Astrocyte (in vitro differentiated cells and primary cell): ENCODE data around the gene PLK1. TPM values are rescaled to one million over a fixed set of nuclear protein-coding genes. Genes with fewer than 3 reads are reported as not detected.

Experiments used
- DNase-seq: peaks from one replicate; pipeline ENCODE4 v3.0.0-alpha.2; 2010; ENCODE audit warnings: low read depth
- FAIRE-seq: peaks from 2 replicates; lab custom pipeline; 2011; peaks lifted over from hg19 to GRCh38; lab: Jason Lieb, UNC
- H2AFZ ChIP-seq: 2 replicates; pipeline ENCODE4 v1.6.0; 2012; ENCODE audit warnings: low read depth, low read length, inconsistent platforms
- H3K27ac ChIP-seq: 2 replicates; pipeline ENCODE4 v1.5.1; 2011; ENCODE audit warnings: low read depth, low read length, inconsistent platforms
- H3K27me3 ChIP-seq: 2 replicates; pipeline ENCODE4 v1.6.0; 2011; ENCODE audit warnings: low read length, inconsistent platforms; ENCODE audit not compliant: insufficient read depth
- H3K36me3 ChIP-seq: 2 replicates; pipeline ENCODE4 v1.5.1; 2011; ENCODE audit warnings: low read length, inconsistent platforms; ENCODE audit not compliant: insufficient read depth
- H3K4me1 ChIP-seq: 2 replicates; pipeline ENCODE4 v1.5.1; 2011; ENCODE audit warnings: low read length, inconsistent platforms; ENCODE audit not compliant: insufficient read depth
- H3K4me2 ChIP-seq: 2 replicates; pipeline ENCODE4 v1.6.0; 2012; ENCODE audit warnings: low read length, inconsistent platforms
- H3K4me3 ChIP-seq: 2 replicates; pipeline ENCODE4 v1.5.1; 2011; ENCODE audit warnings: low read depth, mild to moderate bottlenecking, low read length, inconsistent platforms; ENCODE audit not compliant: insufficient read depth
- H3K79me2 ChIP-seq: 2 replicates; pipeline ENCODE4 v1.6.0; 2012; ENCODE audit warnings: mild to moderate bottlenecking, low read length, inconsistent platforms; ENCODE audit not compliant: insufficient read depth
- H3K9ac ChIP-seq: 2 replicates; pipeline ENCODE4 v1.6.0; 2012; ENCODE audit warnings: mild to moderate bottlenecking, low read length, inconsistent platforms
- H3K9me3 ChIP-seq: 2 replicates; pipeline ENCODE4 v1.5.1; 2012; ENCODE audit warnings: low read depth, mild to moderate bottlenecking, low read length, inconsistent platforms; ENCODE audit not compliant: insufficient read depth
- H4K20me1 ChIP-seq: 2 replicates; pipeline ENCODE4 v1.6.0; 2012; ENCODE audit warnings: low read length, inconsistent platforms; ENCODE audit not compliant: insufficient read depth
- H3K27ac Mint-ChIP-seq: one replicate; pipeline ENCODE4 v1.8.0; 2021; ENCODE audit warnings: mild to moderate bottlenecking, mixed read lengths; ENCODE audit not compliant: unreplicated experiment
- H3K27me3 Mint-ChIP-seq: one replicate; pipeline ENCODE4 v1.8.0; 2021; ENCODE audit warnings: low read depth, mixed read lengths; ENCODE audit not compliant: unreplicated experiment
- H3K36me3 Mint-ChIP-seq: one replicate; pipeline ENCODE4 v1.8.0; 2021; ENCODE audit warnings: low read depth, mixed read lengths; ENCODE audit not compliant: unreplicated experiment
- H3K4me1 Mint-ChIP-seq: one replicate; pipeline ENCODE4 v1.8.0; 2021; ENCODE audit warnings: low read depth, mixed read lengths; ENCODE audit not compliant: unreplicated experiment
- H3K4me3 Mint-ChIP-seq: one replicate; pipeline ENCODE4 v1.8.0; 2021; ENCODE audit warnings: mild to moderate bottlenecking, moderate library complexity, mixed read lengths; ENCODE audit not compliant: unreplicated experiment
- H3K9me3 Mint-ChIP-seq: one replicate; pipeline ENCODE4 v1.8.0; 2021; ENCODE audit warnings: mild to moderate bottlenecking, mixed read lengths; ENCODE audit not compliant: unreplicated experiment
- EZH2 ChIP-seq: IDR thresholded peaks from 2 replicates; pipeline ENCODE4 v1.6.1; 2012; ENCODE audit warnings: mild to moderate bottlenecking, low read length, inconsistent platforms; ENCODE audit not compliant: insufficient read depth
- total RNA-seq: library from RNA; stranded (reverse); gene quantifications from 2 replicates; pipeline ENCODE4 v1.2.1, GENCODE V29; 2021
- TF ChIP-seq, protein P1 (sequence below): IDR thresholded peaks from 2 replicates; pipeline ENCODE4 v1.5.1; 2011; ENCODE audit warnings: low read depth, mild to moderate bottlenecking, inconsistent platforms, low read length, moderate library complexity; ENCODE audit not compliant: insufficient read depth

Gene PLK1
- total RNA-seq, 1 donor from 2014 or later = 10.5 TPM

DNA sequence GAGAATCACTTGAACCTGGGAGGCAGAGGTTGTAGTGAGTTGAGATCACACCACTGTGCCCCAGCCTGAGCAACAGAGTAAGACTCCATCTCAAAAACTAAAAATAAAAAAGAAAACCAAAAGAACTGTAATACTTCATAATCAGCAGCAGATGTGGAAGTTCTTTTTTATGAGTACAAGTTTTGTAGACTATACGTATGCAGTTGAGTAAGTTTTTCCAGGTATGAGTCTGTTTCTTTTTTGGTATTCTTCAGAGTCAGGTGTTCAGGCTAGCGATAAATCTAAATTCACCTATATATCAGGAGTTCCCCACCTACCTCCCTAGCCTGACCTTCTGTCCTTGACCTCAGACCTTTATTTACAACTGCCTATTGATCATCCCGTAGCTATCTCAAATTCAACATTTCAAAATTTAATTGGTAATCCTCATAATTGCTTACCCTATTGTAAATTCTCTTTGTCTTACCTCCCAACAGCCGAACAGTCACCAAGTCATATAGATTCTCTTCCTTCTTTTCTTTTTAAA lies 26.7 kb upstream of the PLK1 start:
- Mint-ChIP-seq H3K4me1 (peaks cover 9% of the 10 kb centered on the region), H3K36me3 (peaks cover 13% of the 10 kb centered on the region), H3K27ac (no peak overlapping the region), H3K9me3 (no peaks in the 10 kb centered on the region), H3K27me3 (no peaks in the 10 kb centered on the region), H3K4me3 (no peak overlapping the region)
- Histone ChIP-seq H3K9ac (no peak overlapping the region), H3K4me2 (no peak overlapping the region), H3K4me1 (no peaks in the 10 kb centered on the region), H3K9me3 (no peaks in the 10 kb centered on the region), H3K27me3 (no peaks in the 10 kb centered on the region), H3K79me2 (peaks cover 95% of the 10 kb centered on the region), H3K27ac (no peak overlapping the region), H3K36me3 (peaks cover 17% of the 10 kb centered on the region), H4K20me1 (peaks cover 63% of the 10 kb centered on the region), H2AFZ (no peak overlapping the region), H3K4me3 (no peak overlapping the region)
- TF ChIP-seq EZH2 = no peak
- TF ChIP-seq, protein P1, sequence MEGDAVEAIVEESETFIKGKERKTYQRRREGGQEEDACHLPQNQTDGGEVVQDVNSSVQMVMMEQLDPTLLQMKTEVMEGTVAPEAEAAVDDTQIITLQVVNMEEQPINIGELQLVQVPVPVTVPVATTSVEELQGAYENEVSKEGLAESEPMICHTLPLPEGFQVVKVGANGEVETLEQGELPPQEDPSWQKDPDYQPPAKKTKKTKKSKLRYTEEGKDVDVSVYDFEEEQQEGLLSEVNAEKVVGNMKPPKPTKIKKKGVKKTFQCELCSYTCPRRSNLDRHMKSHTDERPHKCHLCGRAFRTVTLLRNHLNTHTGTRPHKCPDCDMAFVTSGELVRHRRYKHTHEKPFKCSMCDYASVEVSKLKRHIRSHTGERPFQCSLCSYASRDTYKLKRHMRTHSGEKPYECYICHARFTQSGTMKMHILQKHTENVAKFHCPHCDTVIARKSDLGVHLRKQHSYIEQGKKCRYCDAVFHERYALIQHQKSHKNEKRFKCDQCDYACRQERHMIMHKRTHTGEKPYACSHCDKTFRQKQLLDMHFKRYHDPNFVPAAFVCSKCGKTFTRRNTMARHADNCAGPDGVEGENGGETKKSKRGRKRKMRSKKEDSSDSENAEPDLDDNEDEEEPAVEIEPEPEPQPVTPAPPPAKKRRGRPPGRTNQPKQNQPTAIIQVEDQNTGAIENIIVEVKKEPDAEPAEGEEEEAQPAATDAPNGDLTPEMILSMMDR = no peak
- DNase-seq (no peak), FAIRE-seq (no peak)

DNA sequence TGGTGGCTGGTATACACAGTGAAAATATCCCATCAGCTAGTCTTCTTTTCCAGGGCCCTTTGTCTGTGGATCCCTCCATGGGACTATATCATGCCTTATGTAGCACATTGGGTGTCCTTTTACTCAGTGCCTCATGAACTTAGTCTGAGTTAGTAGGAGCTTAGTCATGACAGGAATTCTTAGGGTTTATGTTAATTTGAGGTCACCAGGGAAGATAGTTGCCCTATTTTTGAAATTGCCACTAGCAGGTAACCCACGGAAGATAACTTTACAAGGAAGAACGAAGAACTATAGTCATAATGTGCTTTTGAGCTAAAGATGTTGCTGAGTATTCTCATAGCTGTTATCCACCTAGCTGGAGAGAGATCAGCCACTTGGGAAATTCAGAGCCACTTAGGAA lies 14.8 kb upstream of the PLK1 start:
- Histone ChIP-seq H3K4me3 (no peak overlapping the region), H3K9ac (no peak overlapping the region), H3K36me3 (peaks cover 81% of the 10 kb centered on the region), H3K9me3 (no peaks in the 10 kb centered on the region), H3K4me1 (no peaks in the 10 kb centered on the region), H2AFZ (no peak overlapping the region), H3K4me2 (no peak overlapping the region), H3K79me2 (peaks cover 21% of the 10 kb centered on the region), H4K20me1 (peaks cover 32% of the 10 kb centered on the region), H3K27ac (no peak overlapping the region), H3K27me3 (no peaks in the 10 kb centered on the region)
- Mint-ChIP-seq H3K9me3 (no peaks in the 10 kb centered on the region), H3K4me1 (no peaks in the 10 kb centered on the region), H3K36me3 (peaks cover 21% of the 10 kb centered on the region), H3K27ac (no peak overlapping the region), H3K27me3 (no peaks in the 10 kb centered on the region), H3K4me3 (no peak overlapping the region)
- FAIRE-seq = no peak
- TF ChIP-seq EZH2 = no peak
- TF ChIP-seq, protein P1 = no peak
- DNase-seq = no peak

DNA sequence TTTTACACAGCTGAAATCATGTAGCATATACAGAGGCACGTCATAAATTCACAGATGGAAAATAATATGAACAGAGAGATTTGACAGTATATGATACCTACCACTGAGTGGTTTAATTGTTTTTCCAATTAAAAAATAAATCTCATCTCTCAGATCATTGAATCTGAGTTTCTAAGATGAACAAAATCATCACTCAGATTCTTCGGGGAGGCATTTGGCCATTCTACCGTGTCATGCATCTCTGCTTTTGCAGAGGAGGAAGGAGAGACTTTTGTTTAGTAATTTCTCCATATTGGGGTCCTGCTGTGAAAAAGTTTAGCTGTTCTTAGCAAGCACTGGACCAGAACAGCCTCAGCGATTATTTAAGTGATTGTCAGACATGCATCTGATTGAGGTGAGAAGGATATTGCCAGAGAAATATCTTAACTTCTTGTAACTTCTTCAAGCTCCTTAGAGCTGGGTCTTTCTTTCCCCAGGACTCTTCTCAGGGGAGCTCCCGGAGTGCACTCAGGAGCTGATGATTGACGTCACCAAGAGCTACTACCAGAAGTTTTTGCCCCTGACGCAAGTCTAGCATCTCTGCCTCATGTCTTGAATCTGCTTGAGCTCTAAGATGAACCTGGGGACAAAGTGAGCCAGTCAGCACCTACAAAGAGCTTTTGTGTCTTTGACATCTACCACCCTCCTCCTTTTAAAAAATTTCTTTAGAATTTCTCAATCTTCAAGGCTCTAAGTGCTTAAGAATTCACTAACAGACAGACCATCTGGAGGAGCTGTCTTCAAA lies 11.9 kb upstream of the PLK1 start:
- Histone ChIP-seq H3K9me3 (no peaks in the 10 kb centered on the region), H3K79me2 (peaks cover 13% of the 10 kb centered on the region), H3K4me3 (no peak overlapping the region), H3K27me3 (no peaks in the 10 kb centered on the region), H3K9ac (no peak overlapping the region), H4K20me1 (peaks cover 45% of the 10 kb centered on the region), H3K4me1 (peaks cover 19% of the 10 kb centered on the region), H2AFZ (no peak overlapping the region), H3K27ac (no peak overlapping the region), H3K4me2 (no peak overlapping the region), H3K36me3 (peaks cover 60% of the 10 kb centered on the region)
- Mint-ChIP-seq H3K27me3 (no peaks in the 10 kb centered on the region), H3K27ac (no peak overlapping the region), H3K4me1 (peaks cover 13% of the 10 kb centered on the region), H3K4me3 (no peak overlapping the region), H3K9me3 (no peaks in the 10 kb centered on the region), H3K36me3 (peaks cover 21% of the 10 kb centered on the region)
- no peak for FAIRE-seq
- TF ChIP-seq, protein P1 = no peak
- TF ChIP-seq EZH2 = no peak
- no peak for DNase-seq
